Stomach (tissue), 9 donors: ENCODE measurements around the gene VPS51. TPM values are rescaled to one million over a fixed set of nuclear protein-coding genes. Genes with fewer than 3 reads are reported as not detected.
"Not testable (repeated sequence)": the region's sequence is repeated elsewhere in the genome, so short reads cannot be mapped to it uniquely, and the experiment has no call there.

ENCODE experiments used
- DNase-seq, 2 donors: peaks; one replicate each; pipeline versions ENCODE4 v3.0.0 to v3.0.0-alpha.2; 2013 to 2019
- H3K27ac ChIP-seq, 5 donors: fragments of 200-600 bp in 4 of 5; sonication (generic) in 4 of 5; one replicate each; pipeline ENCODE4 v1.5.1; 2013 to 2019; ENCODE audit warnings: mild to moderate bottlenecking in 1 of 5, moderate library complexity in 1 of 5
- H3K27me3 ChIP-seq, 3 donors: fragments of 200-600 bp; sonication (generic); one replicate each; pipeline ENCODE4 v1.5.1; 2017 to 2019; ENCODE audit warnings: mixed run types in 1 of 3
- H3K36me3 ChIP-seq, 4 donors: fragments of 200-600 bp; sonication (generic); 1 replicate in 3 of 4; 2 replicates in 1 of 4; pipeline ENCODE4 v1.5.1; 2016 to 2019
- H3K4me1 ChIP-seq, 4 donors: fragments of 200-600 bp; sonication (generic); one replicate each; pipeline ENCODE4 v1.5.1; 2016 to 2019
- H3K4me3 ChIP-seq, 4 donors: fragments of 200-600 bp; sonication (generic) in 3 of 4; one replicate each; pipeline ENCODE4 v1.5.1; 2016 to 2019; ENCODE audit warnings: mild to moderate bottlenecking in 1 of 4
- H3K9me3 ChIP-seq, 4 donors: fragments of 200-600 bp; sonication (generic); one replicate each; pipeline ENCODE4 v1.5.1; 2016 to 2019
- CTCF ChIP-seq, 7 experiments: fragments of 450-650 bp in 4 of 7; fragments of 200-600 bp in 3 of 7; sonication (generic) in 3 of 7; IDR thresholded peaks; one replicate each; pipeline ENCODE4 v1.5.1; 2016 to 2019; ENCODE audit warnings: antibody characterized with exemption in 7 of 7, control low read depth in 2 of 7, mild to moderate bottlenecking in 1 of 7
- EP300 ChIP-seq: sonication (generic); formaldehyde crosslinking; IDR thresholded peaks from one replicate; pipeline ENCODE4 v1.6.1; 2017; ENCODE audit warnings: antibody characterized with exemption
- POLR2A ChIP-seq, 4 donors: fragments of 450-650 bp; IDR thresholded peaks; one replicate each; pipeline ENCODE4 v1.6.1; 2016; ENCODE audit warnings: antibody characterized with exemption in 4 of 4, control low read depth in 2 of 4, mild to moderate bottlenecking in 1 of 4, moderate library complexity in 1 of 4
- POLR2AphosphoS5 ChIP-seq, 3 donors: sonication (generic); formaldehyde crosslinking; IDR thresholded peaks; one replicate each; pipeline ENCODE4 v1.6.1; 2016; ENCODE audit warnings: antibody characterized with exemption in 3 of 3
- WGBS, 5 donors: extraction: QIAGEN DNeasy Blood & Tissue Kit in 3 of 5; methylation state at CpG; one replicate each; pipeline versions ENCODE4 v1.1.5 to v1.1.7; 2013 to 2018; 5-methylcytosine and 5-hydroxymethylcytosine counted together
- intact Hi-C: fragments of 100-400 bp; cut with DNase I; formaldehyde crosslinking; loops from one replicate; pipeline ENCODE4 v1.15.1; 2023; ENCODE audit warnings: low total_unique reads
- polyA plus RNA-seq, 3 donors: library from polyadenylated mRNA; stranded (reverse); fragments of 200-250 nt; gene quantifications; one replicate each; pipeline ENCODE4 v1.2.3, GENCODE V29; 2013
- total RNA-seq, 5 donors: library from RNA; depleted of rRNA; stranded (reverse); fragments of >200 nt; gene quantifications; one replicate each; pipeline versions ENCODE4 v1.1.0 to v1.2.3, GENCODE V29; 2014 to 2016
- donor health status: healthy with polysubstance abuse.
- donor health status: Bipolar disorder and iron deficiency.
- donor health status: healthy.

VPS51 gene
- total and polyA plus RNA-seq, 8 donors = 124 to 2,272 (median 202) TPM

- Histone ChIP-seq H3K27ac (peak overlapping the region in 4 of 5 donors; percentile 8 to 93 (median 90)), H3K27me3 (no peaks in the 10 kb centered on the region), H3K4me3 (no peak overlapping the region), H3K9me3 (no peaks in the 10 kb centered on the region), H3K4me1 (peaks cover 33 to 75% (median 58%) of the 10 kb centered on the region in 4 donors), H3K36me3 (peaks cover 26 to 42% (median 39%) of the 10 kb centered on the region in 4 donors)
- DNase-seq = no peak
- 77 to 85% (median 80%) methylated on average over 18 of the region's 18 CpGs for WGBS, 5 donors
- no peak for TF ChIP-seq EP300
- no peak for TF ChIP-seq POLR2A (IDR thresholded peaks at IDR 0.05)
- no peak for TF ChIP-seq POLR2AphosphoS5 (IDR thresholded peaks at IDR 0.05)
- no peak for TF ChIP-seq CTCF (IDR thresholded peaks at IDR 0.05)
- intact Hi-C loops = no loop called here
These were observed 22.3 kb downstream of the VPS51 start for GRCh38 chr11:65118097-65118837.

GRCh38 chr11:65118891-65119669 is 23.1 kb downstream of the VPS51 start:
- peak overlapping the region in 4 of 5 donors; percentile 8 to 95 (median 90) for H3K27ac ChIP-seq
- intact Hi-C loops, H3K27me3 ChIP-seq, H3K4me3 ChIP-seq, DNase-seq, H3K9me3 ChIP-seq: not testable (repeated sequence)
- peaks cover 26 to 42% (median 40%) of the 10 kb centered on the region in 4 donors for H3K36me3 ChIP-seq
- WGBS, 5 donors = 82 to 90% (median 85%) methylated on average over 18 of the region's 18 CpGs
- H3K4me1 ChIP-seq = peaks cover 29 to 77% (median 61%) of the 10 kb centered on the region in 4 donors

GRCh38 chr11:65119670-65119995 is 23.6 kb downstream of the VPS51 start:
- Histone ChIP-seq H3K4me3 (no peak overlapping the region), H3K4me1 (peaks cover 29 to 82% (median 64%) of the 10 kb centered on the region in 4 donors), H3K36me3 (peaks cover 28 to 47% (median 46%) of the 10 kb centered on the region in 4 donors), H3K27me3 (no peaks in the 10 kb centered on the region), H3K9me3 (no peaks in the 10 kb centered on the region), H3K27ac (peak overlapping the region in 3 of 5 donors; percentile 3 to 95 (median 93))
- TF ChIP-seq EP300 = no peak
- no peak for TF ChIP-seq CTCF (IDR thresholded peaks at IDR 0.05)
- no peak for TF ChIP-seq POLR2A (IDR thresholded peaks at IDR 0.05)
- TF ChIP-seq POLR2AphosphoS5 (IDR thresholded peaks at IDR 0.05) = no peak
- no peak for DNase-seq
- intact Hi-C loops = no loop called here

- TF ChIP-seq POLR2AphosphoS5 (IDR thresholded peaks at IDR 0.05) (no peak), EP300 (no peak), CTCF (IDR thresholded peaks at IDR 0.05) (no peak), POLR2A (IDR thresholded peaks at IDR 0.05) (no peak)
- peak overlapping the region; percentile 67 to 93 (median 74) for H3K4me3 ChIP-seq
- no peaks in the 10 kb centered on the region for H3K9me3 ChIP-seq
- no peaks in the 10 kb centered on the region for H3K27me3 ChIP-seq
- DNase-seq = no peak
- H3K4me1 ChIP-seq = peaks cover 26 to 83% (median 56%) of the 10 kb centered on the region in 4 donors
- 65 to 84% (median 82%) methylated on average over 3 of the region's 3 CpGs for WGBS, 5 donors
- intact Hi-C loops = loop anchor here (10.0 kb wide), 1 partner anchor 54 kb away; the partner anchor contains the start of gene SPDYC
- H3K36me3 ChIP-seq = peaks cover 38 to 54% (median 52%) of the 10 kb centered on the region in 4 donors
- peak overlapping the region in 4 of 5 donors; percentile 93 to 96 (median 94) for H3K27ac ChIP-seq
These were observed 24.8 kb downstream of the VPS51 start for GRCh38 chr11:65120831-65121230.
